ENCODE results near the gene RIN3.
A peak's percentile ranks its signal among the peaks of the same experiment; 100 is the strongest.

The RIN3 gene

DNA sequence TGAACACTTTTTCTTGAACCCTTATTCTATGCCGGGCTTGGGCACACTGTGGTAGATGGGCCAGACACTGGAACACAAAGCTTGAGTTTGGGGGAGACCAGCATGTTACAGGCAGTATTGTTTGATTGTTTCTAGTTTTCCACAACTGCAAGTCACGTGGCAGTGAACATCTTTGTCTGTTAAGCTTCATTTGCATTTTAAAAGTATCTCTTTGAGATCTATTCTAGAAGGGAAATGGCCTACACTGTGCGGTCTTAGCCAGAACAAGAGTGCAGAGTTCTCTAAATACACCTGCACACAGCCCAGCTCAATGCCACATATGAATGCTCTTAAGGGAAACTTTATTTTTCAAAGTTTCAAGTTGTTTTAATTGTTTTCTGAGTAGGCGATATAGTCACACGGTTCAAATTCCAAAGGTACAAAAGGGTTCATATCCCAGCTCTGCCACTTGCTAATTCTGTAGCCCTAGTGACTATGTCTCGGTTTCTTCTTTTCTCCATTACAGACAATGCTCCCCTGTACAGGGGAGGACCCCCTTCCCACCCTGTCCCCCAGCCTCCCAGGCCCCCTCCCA is 24.9 kb downstream of the RIN3 start:
- TF ChIP-seq, protein P1, sequence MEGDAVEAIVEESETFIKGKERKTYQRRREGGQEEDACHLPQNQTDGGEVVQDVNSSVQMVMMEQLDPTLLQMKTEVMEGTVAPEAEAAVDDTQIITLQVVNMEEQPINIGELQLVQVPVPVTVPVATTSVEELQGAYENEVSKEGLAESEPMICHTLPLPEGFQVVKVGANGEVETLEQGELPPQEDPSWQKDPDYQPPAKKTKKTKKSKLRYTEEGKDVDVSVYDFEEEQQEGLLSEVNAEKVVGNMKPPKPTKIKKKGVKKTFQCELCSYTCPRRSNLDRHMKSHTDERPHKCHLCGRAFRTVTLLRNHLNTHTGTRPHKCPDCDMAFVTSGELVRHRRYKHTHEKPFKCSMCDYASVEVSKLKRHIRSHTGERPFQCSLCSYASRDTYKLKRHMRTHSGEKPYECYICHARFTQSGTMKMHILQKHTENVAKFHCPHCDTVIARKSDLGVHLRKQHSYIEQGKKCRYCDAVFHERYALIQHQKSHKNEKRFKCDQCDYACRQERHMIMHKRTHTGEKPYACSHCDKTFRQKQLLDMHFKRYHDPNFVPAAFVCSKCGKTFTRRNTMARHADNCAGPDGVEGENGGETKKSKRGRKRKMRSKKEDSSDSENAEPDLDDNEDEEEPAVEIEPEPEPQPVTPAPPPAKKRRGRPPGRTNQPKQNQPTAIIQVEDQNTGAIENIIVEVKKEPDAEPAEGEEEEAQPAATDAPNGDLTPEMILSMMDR (conservative IDR thresholded peaks at IDR 0.05; ENCODE audit: control insufficient read depth, insufficient read depth, low read depth, low read length): no peak
- no peak overlapping the region for H3K4me3 ChIP-seq (ENCODE audit: control insufficient read depth, low read depth, low read length)
- no peak for DNase-seq (ENCODE audit: low read depth)

DNA sequence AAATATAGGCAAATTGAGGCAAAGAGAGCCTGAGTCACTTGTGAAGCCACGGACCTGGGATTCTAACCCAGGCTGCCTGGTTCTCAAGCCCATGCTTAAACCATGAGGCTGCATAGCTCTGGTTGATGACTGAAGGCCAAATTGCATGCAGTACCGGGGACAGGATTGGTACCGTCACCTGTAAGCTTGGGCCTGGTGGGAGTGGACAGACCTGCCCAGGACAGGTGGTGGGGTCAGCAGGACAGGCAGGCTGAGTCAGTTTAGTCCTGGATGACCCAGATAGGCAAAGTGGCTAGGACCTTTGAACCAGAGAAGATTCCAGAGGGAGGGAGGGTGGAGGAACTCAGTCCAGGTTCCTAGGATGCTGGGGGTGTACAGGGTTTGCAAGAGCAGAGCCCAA is 25.8 kb downstream of the RIN3 start:
- no peak overlapping the region for H3K4me3 ChIP-seq (ENCODE audit: control insufficient read depth, low read depth, low read length)
- TF ChIP-seq, protein P1 (conservative IDR thresholded peaks at IDR 0.05; ENCODE audit: control insufficient read depth, insufficient read depth, low read depth, low read length): no peak
- no peak for DNase-seq (ENCODE audit: low read depth)

DNA sequence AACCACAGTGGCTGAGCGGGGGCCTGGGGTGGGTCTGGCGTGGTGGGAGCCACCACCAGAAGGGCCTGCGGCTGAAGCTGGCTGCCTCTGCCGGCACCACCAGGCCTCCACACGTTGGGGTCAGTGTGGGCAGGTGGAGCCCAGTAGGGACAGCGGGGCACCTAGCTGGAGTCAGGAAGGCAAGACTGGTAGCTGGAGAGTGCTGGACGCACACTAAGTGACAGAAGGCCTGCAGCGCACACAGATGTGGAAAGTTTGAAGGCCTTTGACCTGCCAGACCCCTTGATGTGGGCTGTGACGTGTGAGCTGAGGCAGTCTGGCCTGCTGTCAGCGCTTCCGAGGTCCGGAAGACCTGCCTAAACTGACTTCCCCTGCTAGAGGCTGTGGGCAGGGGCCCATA is 26.3 kb downstream of the RIN3 start:
- H3K4me3 ChIP-seq (ENCODE audit: control insufficient read depth, low read depth, low read length): no peak overlapping the region
- peak; percentile 76 for DNase-seq (ENCODE audit: low read depth)
- TF ChIP-seq, protein P1 (conservative IDR thresholded peaks at IDR 0.05; ENCODE audit: control insufficient read depth, insufficient read depth, low read depth, low read length): no peak

DNA sequence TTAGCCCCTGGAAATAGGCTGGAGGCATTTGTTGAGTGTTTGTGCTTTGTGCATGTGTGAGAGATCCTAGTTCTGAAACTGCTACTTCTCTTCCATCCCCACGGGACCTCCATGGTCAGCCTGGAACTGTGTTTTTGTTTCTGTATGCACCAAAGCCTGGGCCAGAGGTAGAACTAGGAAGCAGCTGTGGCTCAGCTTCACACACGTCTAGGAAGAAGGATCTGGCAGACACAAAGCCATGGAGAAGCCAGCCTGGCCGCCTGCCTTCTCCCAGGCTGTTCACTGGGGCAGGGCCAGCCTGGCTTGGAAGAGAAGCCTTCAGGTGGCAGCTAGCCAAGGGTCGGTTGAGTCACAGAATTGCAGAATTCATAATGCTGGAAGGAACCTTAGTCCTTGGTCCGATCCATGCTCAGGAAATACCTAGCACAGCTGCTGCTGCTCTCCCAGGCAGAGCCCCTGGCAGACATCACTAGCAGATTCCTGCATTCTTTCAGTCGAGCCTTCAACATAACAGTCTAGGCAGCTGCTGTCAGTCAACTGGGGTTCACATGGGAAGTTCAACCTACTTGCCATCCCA is 27.0 kb downstream of the RIN3 start:
- H3K4me3 ChIP-seq (ENCODE audit: control insufficient read depth, low read depth, low read length): no peak overlapping the region
- DNase-seq (ENCODE audit: low read depth): peak; percentile 99
- TF ChIP-seq, protein P1 (conservative IDR thresholded peaks at IDR 0.05; ENCODE audit: control insufficient read depth, insufficient read depth, low read depth, low read length): no peak

DNA sequence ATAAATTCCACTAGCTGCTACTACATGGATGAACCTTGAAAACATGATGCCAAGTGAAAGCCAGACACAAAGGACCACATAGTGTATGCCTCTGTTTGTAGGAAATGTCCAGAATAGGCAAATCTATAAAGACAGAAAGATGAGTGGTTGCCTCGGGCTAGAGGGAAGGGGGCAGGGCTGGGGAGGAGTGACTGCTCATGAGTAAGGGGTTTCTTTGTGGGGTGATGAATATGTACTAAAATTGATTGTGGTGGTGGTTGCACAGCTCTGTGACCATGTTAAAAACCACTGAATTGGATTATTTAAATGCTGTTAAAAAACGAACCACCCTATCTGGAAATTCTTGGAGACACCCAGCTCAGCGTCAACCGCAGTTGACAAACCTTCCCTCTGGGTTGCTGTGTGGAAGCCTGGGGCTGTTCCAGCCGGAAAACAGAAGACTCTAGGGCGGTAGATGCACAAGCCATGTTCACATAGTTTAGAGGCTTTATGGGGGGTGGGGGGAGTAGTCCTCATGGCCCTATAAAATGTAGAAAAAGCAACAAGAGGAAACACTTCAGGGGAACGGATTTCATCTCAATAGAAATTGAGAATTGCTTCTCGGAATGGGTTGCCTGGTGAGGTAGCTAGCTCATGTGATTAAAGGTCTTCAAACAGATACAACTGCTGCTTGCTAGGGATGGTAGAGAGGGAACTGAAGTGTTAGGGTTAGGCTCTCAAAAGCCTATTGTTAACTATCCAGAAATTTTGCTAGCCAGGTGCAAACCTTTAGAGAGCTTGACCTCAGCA is 29.4 kb downstream of the RIN3 start:
- no peak for DNase-seq (ENCODE audit: low read depth)
- TF ChIP-seq, protein P1 (conservative IDR thresholded peaks at IDR 0.05; ENCODE audit: control insufficient read depth, insufficient read depth, low read depth, low read length): no peak
- no peak overlapping the region for H3K4me3 ChIP-seq (ENCODE audit: control insufficient read depth, low read depth, low read length)

DNA sequence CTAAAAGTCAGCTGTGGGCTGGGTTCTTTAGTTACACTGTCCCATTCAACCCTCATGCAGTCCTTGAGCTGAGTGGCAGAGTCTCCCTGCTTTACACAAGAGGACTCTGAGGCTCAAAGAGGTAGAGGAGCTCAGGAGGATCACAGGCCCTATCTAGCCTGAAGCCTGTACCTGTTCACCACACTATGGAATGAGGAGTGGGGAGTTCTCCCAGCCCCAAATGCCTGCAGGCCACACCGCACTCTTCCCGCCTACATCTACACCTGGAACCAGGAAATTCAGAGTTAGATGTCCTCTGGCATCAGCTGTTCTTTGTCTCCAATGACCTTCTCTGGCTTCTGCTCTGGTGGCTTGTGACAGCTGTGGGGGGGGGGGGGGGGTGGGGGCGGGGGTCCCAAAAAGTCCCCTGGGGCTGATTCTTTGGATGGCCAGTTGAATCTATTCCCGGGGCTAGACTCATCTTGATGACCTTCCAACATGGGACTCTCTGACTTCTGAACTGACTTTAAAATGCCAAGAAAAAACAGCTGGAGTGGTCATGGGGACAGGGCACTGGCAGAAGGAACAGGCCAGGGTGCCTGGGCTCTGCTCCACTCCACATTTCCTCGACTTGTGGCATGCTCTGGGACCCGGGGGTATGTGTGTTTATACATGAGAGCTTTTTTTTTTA is 30.6 kb downstream of the RIN3 start:
- TF ChIP-seq, protein P1 (conservative IDR thresholded peaks at IDR 0.05; ENCODE audit: control insufficient read depth, insufficient read depth, low read depth, low read length): no peak
- no peak for DNase-seq (ENCODE audit: low read depth)
- no peak overlapping the region for H3K4me3 ChIP-seq (ENCODE audit: control insufficient read depth, low read depth, low read length)

Data from fibroblast of mammary gland (primary cell).